Bone marrow (tissue), 2 donors: ENCODE measurements around the gene EIF4ENIF1.
"Not testable (repeated sequence)": the region's sequence is repeated elsewhere in the genome, so short reads cannot be mapped to it uniquely, and the experiment has no call there.

Experiments used
- DNase-seq, 2 donors: peaks; one replicate each; lab custom pipeline; 2025; lab: John Stamatoyannopoulos, UW

Gene EIF4ENIF1

GRCh38 chr22:31442768-31443489, 46.7 kb downstream of the EIF4ENIF1 start:
- no peak for DNase-seq

- no peak for DNase-seq
Observed at GRCh38 chr22:31441652-31442051, 48.0 kb downstream of the EIF4ENIF1 start.

GRCh38 chr22:31440681-31441080, 49.0 kb downstream of the EIF4ENIF1 start:
- DNase-seq = no peak

GRCh38 chr22:31439808-31440207, 49.8 kb downstream of the EIF4ENIF1 start:
- DNase-seq = no peak

- DNase-seq = no peak
Observed at GRCh38 chr22:31436132-31436531, 53.5 kb downstream of the EIF4ENIF1 start.

GRCh38 chr22:31431950-31432349, 57.7 kb downstream of the EIF4ENIF1 start:
- no peak for DNase-seq

- no peak for DNase-seq
Observed at GRCh38 chr22:31425331-31426050, 64.2 kb downstream of the EIF4ENIF1 start.

GRCh38 chr22:31402350-31402749, 87.3 kb downstream of the EIF4ENIF1 start:
- DNase-seq = not testable (repeated sequence)

- no peak for DNase-seq
Observed at GRCh38 chr22:31400023-31400397, 89.6 kb downstream of the EIF4ENIF1 start.

GRCh38 chr22:31399211-31400022, 90.2 kb downstream of the EIF4ENIF1 start, which contains the start of gene DRG1:
DRG1 (plus strand) TSS chr22:31399604; CDS start chr22:31399684, 80 bp downstream.
- DNase-seq = peak; percentile 83 to 93

- no peak for DNase-seq
Observed at GRCh38 chr22:31398231-31398630, 91.4 kb downstream of the EIF4ENIF1 start.

GRCh38 chr22:31394326-31394725, 95.3 kb downstream of the EIF4ENIF1 start:
- no peak for DNase-seq

- DNase-seq = no peak
Observed at GRCh38 chr22:31393893-31394292, 95.7 kb downstream of the EIF4ENIF1 start.
